HG02943 (cell line): ENCODE results near the gene TRIM58.

ENCODE experiments used
- ATAC-seq: cut with Tn5 transposase; IDR thresholded peaks from one replicate; pipeline ENCODE4 v1.9.1; 2021; ENCODE audit warnings: mild to moderate bottlenecking, low read depth, moderate library complexity; ENCODE audit not compliant: unreplicated experiment

The TRIM58 gene, protein sequence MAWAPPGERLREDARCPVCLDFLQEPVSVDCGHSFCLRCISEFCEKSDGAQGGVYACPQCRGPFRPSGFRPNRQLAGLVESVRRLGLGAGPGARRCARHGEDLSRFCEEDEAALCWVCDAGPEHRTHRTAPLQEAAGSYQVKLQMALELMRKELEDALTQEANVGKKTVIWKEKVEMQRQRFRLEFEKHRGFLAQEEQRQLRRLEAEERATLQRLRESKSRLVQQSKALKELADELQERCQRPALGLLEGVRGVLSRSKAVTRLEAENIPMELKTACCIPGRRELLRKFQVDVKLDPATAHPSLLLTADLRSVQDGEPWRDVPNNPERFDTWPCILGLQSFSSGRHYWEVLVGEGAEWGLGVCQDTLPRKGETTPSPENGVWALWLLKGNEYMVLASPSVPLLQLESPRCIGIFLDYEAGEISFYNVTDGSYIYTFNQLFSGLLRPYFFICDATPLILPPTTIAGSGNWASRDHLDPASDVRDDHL

DNA sequence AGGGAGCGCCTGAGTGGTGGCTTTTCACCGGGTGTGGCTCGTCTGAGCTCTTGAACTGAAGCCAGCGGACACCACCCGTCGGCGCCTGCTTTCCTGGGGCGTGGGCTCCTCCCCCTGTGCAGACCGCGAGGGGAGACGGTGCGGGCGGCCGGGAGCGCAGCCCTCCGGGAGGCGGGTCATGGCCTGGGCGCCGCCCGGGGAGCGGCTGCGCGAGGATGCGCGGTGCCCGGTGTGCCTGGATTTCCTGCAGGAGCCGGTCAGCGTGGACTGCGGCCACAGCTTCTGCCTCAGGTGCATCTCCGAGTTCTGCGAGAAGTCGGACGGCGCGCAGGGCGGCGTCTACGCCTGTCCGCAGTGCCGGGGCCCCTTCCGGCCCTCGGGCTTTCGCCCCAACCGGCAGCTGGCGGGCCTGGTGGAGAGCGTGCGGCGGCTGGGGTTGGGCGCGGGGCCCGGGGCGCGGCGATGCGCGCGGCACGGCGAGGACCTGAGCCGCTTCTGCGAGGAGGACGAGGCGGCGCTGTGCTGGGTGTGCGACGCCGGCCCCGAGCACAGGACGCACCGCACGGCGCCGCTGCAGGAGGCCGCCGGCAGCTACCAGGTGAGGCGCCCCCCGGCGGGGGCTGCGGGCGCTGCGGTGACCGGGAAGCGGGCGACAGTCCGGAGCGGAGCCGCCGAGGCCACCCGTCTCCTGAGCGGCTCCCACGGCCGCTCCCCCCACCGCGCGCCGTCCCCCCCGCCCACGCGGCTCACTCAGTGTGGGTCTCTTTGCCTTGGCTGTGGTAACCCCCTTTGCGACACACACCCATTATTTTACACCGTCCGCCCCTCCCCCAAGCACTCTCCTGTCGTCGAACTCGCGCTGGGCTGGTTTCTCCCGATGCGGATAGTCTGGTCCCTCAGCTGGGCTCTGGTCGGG is at the start of gene TRIM58:
TSS of gene TRIM58 (plus strand) at position 119 of the 916 bp plus-strand sequence. CDS start at position 179, 60 bp downstream.
- ATAC-seq = no peak

DNA sequence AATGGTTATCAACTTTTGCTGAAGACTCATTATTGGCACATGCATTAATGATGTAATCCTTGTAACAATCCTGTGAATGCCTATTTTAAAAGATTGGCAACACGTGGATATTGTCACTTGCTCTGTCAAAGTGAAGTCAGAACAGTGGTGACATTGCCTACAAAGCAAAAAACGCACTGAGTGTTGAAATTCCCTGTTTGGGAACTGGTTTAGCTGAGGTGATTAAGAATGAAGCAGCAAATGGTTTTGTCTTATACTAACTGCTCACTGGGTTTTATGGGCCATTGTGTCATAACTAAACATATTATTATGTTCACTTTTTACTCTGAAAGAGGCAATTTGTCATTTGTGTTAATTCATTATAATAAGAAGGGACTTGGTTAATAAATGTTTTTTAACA is 44.4 kb upstream of the TRIM58 start:
- no peak for ATAC-seq

DNA sequence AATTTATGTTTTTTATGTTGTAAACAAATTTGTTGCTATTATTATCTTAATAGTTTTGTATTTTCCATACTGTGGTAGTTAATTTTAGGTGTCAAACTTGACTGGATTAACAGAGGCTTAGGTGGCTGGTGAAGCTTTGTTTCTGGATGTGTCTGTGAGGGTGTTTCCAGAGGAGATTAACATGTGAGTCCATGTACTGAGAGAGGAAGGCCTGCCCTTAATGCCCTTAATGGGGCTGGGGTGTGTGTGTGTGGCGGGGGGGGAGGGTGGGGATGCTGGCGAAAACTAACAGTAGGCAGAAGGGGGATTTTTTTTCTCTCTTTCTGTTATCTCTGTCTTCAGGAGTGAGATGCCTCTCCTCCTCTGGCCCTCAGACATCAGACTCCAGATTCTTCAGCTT is 34.9 kb upstream of the TRIM58 start:
- ATAC-seq = no peak

DNA sequence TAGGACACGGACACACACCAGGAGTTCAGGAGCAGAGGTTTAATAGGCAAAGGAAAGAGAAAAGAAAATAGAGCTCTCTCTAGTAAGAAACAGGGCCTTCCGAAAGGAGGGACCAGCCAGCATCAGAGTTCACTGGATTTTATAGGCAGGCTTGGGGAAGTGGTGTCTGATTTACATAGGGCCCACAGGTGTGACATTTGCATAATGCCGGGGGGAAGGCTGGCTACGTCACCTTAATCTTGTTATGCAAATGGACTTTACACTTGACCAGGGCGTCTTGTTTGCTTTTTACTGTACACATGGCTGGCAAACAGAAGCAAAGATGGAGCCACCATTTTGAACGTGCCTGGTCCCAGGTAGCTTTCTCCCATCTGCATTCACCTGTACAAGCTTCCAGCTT is 33.0 kb upstream of the TRIM58 start, which contains the start of gene OR14A16:
TSS of gene OR14A16 (minus strand) at position 97 of the 400 bp plus-strand sequence. CDS start 8,390 bp downstream, outside the sequence.
- ATAC-seq = no peak

DNA sequence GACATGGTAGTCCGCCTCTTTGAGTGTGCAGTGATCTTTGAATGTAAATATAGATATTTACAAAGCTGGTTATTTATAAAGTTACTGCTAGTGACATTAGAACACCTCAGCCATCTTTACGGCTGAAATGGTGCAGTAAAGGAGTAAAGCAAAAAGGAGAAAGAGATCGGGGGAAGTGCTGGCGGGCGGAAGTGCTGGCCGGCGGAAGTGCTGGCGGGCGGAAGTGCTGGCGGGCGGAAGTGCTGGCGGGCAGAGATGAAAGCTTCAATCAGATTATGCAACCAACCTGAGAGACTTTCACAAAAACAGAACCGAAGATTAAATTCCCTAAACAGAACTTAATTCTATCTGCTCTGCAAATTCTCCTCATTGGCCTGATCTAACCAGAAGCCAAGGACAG is 31.6 kb upstream of the TRIM58 start:
- ATAC-seq = no peak

DNA sequence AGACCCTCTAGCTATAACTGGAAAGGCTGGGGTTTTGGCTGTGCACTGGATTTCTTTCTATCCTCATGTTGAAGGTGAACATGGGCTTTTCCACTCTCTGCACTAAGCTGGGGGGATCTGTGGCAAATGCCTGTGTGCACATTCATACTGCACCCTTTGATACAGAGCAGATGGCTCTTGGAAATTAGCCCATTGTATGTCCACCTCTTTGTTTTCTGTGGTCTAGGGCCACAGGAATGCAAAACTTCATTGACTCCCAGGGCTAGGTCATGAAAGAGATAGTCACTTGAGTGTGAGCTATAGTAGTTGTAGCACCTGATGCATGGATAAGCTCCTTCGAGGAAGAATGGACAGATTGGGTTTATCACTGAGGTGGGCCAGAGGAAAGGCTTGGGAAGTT is 27.3 kb upstream of the TRIM58 start:
- no peak for ATAC-seq

DNA sequence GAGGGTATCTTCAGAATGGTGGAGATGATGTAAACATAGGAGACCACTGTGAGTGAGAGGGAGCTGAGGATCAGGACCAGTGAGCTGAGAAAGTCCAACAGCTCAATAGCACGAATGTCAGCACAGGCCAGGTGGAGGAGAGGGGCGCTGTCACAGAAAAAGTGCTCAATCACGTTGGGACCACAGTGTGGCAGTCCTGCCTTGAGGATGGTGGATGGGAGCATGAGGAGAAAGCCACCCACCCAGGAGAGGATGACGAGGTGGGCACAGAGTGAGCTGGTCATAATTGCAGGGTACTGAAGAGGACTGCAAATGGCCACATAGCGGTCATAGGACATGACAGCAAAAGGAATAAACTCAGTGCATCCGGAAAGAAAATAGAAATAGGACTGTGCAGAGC is 23.4 kb upstream of the TRIM58 start:
- ATAC-seq = no peak

DNA sequence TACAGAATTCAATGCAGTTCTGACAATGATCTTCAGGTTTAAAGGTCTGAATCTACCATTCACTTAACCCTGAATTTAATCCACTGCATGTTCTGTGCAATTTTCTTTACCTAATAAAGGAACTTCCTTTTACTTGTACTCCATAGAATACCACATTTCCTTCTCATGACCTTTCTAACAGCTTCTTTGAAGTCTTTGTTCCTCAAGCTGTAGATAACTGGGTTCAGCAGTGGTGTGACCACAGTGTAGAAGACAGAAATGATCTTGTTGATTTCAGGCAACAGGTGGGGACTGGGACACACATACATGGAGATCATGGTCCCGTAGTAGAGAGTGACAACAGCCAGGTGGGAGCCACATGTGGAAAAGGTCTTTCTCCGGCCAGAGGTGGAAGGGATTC is 16.2 kb upstream of the TRIM58 start:
- ATAC-seq = no peak

DNA sequence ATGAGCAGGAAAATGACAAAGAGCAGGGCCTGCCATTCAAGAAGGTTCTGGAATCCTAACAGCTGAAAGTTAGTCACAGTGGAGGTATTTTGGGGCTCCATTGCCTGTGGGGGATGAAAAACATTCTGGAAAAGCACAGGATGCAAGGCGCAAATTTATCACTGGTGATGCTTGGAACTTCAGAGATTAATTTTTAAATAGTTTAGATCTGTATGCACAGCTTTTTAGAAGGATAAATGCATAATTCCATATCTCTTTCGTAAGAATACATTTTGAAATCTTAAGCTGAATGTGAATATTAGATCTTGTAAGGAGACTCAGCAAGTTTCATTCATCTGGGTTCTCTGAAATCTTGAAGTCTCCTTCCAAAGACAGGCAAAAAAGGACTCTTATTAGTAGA is 15.2 kb upstream of the TRIM58 start, which contains the start of gene OR11L1:
TSS of gene OR11L1 (minus strand) at position 101 of the 400 bp plus-strand sequence. CDS start at position 101, 0 bp downstream.
- no peak for ATAC-seq

DNA sequence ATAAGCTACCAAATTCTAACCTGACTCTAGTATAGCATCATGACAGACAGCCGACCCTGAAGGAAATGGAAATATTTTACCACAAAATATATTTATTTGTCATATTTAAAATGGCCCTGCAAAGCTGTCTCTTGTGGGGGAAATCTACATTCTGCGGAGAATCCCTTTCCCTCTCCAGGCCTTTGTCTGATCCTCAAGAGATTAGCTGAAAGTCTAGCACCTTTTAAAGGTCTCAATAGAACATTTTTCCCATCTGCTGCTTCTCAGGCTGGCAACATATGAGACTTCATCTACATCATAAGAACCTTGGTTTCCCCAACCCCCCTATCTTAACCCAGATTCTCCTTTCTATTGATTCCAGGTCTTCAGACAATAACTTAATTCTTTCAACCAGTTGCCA is 13.6 kb upstream of the TRIM58 start:
- no peak for ATAC-seq

DNA sequence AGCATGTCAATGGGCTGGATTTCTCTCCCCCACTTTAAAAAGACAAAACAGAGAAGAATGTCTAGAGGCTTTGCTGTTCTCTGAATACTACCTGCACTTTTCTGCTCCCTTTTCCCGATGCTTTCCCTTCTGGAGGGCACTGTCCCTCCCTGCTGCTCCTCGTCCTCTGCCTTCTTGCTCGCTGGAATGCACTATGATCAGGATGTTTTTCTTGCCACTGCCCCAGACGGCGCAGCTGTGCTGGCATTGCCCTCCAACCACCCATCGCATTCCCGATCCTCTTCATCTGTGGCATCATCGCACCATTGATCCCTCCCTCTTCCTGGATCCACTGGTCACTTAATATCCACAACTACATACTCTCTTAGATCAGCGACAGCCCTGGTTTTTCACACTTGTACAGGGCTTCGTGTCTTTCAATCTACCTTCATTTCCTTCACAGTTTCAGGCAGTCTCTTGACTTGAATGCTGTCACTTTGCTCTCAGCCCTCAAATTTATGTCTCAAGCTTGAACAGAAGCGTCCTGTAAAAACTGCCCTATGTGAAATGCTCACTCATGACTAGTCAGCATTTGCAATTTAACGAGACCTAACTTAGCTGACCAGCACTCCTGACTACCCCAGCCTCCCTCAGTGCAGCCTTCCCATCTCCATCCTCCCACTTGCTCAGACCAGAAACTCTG is 11.8 kb upstream of the TRIM58 start:
- ATAC-seq = no peak

DNA sequence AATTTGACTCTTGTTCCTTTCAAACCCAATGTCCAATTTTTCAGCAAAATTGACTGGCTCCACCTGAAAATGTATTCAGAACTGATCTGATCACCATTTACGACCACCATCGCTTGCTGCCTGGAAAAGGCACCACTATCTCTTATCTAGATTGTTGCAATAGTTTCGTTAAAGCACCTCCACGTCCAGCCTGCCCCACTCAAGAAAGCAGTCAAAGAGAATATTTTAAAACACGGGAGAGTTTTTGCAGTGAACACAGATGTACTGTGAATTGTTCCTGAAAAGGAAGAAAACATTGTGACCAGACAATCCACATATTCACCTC is 11.3 kb upstream of the TRIM58 start:
- no peak for ATAC-seq

DNA sequence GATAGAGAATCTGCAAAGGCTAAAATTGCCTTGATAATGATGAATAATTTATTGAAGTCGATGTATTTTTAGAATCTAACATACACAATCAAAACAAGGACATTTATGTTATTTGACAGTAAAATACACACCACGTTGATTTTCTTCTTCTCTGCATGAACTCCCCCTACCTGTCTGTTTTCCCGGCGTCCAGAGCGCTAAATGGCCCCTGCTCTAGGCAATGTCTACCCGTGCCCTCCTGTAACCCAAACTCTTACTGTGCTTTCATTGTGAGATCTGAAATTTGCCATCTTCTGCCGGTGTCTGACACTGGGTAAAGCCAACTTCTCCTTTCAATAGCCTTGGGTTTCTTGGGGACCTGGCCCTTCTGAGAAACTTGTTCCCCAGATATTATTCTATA is 8.6 kb upstream of the TRIM58 start:
- no peak for ATAC-seq

DNA sequence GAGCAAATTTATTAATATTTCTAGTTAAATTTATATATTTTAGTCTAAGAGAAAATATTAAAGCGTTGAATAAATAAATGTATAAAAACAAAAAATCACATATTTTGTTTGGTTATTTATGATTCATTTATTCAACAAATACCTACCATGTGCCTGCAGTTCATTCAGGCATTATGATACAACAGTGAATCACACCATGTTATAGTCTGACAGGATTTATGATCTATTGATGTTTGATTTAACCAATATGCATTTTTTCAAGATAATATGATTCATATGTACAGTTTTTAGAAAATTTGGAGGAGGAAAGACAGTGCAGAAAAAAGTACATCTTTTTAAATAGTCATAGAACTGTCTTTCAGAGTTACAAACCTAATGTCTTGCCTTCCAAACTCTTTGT is 7.4 kb upstream of the TRIM58 start:
- no peak for ATAC-seq

DNA sequence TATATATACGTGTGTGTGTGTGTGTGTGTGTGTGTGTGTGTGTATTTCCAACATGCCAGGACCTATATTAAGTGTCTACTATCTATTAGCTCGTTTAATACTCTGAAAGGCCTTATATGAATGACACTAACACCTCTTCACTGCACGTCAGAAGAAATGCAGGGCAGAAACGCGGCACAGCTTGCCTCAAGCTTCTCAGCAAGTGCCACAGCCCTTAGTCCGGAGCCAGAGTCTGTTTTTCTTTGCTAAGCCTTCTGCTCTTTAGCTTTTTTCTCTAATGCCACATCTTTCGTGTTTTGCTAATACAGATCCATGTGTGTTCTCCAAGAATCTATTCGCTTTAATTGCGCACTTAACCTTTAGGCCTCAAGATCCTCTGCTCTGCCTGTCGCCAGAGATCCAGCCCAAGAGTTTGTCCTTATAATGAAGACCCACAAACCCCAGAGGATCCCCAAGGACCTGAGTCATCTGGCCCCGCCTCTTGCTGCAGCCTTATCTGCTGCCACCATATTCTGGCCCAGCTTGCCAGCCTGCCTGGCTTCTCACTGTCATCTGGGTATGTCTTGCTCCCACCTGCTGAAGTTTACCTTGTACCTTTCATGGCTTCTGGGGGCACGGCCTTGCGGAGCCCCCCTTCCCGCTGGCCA is 2.0 kb upstream of the TRIM58 start:
- ATAC-seq = no peak

DNA sequence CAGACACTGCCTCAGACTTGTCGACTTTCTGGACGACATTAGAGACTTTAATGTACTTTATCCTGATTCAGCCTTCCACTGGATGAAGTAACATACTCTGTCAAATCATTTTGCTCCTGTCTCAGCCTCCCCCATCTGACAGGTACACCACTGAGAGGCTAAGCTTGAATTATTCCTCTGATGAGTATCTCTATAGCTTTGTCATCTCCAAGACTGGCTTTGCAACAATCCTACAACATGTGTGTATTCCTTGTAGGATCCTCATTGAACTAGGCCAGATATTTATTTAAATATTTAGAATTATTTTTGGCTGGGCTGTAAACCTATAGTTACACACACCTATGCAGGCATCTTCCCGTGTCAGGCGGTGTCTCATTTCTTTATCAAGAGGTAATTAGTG is 1.1 kb upstream of the TRIM58 start:
- ATAC-seq = no peak

DNA sequence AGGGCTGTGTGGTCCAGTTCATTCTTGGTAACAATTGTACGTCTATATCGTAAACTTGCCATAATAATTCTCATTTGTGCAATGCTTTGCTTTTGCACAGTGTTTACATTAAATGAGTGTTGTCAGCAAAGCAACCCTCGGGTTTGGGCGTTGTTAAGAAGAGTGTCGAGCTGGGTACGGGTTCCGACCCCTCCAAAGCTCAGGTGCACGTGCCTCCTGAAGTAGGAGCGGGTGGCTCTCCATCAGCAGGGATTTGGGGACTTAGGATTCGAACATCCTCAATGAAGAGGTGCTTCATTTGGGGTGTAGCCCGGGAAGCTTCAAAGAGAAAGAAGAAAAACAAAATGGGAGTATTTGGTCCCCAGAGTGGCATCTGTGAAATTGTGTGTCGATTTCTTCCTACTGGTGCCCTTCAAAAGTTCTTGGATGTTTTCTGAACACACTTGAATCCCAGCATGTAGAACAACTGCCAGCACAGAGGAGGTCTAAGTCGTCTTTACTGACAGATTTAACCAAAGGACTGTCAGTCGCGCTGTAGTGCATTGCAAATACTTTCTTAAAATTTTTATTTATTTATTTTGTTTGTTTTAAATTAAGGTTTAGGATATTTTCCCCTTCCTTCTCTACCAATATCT is 1.1 kb downstream of the TRIM58 start:
- no peak for ATAC-seq

DNA sequence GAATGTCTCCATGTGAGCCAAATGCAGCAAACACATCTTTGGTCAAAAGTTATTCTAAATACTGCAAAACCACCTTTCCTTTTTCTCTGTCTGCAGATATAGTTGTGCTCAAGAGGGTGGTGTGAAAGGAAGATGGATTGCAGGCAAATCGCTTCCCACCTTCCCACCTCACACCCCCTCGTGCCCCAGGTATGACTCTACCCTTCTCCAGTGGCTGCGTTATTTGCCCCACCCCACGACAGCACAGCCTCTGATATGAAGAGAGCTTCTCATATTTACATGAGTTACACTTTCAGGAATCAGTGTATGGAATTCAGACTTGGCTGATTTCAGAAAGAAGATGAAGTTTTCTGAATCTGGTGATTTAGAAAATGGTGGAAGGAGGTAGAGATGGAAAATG is 5.8 kb downstream of the TRIM58 start:
- ATAC-seq = no peak

DNA sequence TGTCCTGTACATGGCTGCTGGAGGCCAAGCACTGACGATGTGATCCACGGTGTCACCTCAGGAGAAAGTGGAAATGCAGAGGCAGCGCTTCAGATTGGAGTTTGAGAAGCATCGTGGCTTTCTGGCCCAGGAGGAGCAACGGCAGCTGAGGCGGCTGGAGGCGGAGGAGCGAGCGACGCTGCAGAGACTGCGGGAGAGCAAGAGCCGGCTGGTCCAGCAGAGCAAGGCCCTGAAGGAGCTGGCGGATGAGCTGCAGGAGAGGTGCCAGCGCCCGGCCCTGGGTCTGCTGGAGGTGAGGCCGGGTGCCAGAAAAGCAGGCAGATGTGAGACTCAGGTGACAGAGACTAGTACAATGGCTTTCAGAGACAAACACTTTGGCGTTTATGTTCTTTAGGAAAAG is 7.7 kb downstream of the TRIM58 start:
- no peak for ATAC-seq

DNA sequence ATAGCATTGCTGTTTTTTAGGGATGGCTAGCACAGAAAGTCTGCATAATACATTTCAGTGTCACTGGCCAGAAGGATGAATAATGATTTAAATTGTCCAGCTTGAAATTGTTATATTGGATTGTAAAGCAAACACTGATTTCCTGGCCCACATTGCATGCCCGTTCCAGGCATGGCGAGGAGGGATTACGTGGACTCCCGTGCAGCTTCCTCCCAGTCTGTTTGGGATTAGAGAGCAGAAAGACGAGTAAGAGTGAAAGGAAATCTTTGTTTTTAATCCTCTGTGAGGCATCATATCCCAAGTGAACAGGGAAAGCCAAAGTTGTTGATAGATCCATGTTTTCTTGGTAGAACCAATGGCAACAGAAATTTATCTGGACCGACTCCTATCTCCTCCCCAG is 8.4 kb downstream of the TRIM58 start:
- no peak for ATAC-seq
